Tibial nerve (tissue), 4 donors: ENCODE results near the gene AUNIP.

Experiments
- CTCF ChIP-seq, 5 experiments: fragments of 200-600 bp in 3 of 5; fragments of 450-650 bp in 2 of 5; sonication (generic) in 3 of 5; IDR thresholded peaks; one replicate each; pipeline ENCODE4 v1.5.1; 2016 to 2019; ENCODE audit warnings: antibody characterized with exemption in 5 of 5, mild to moderate bottlenecking in 3 of 5, moderate library complexity in 2 of 5
- EP300 ChIP-seq, 2 donors: sonication (generic); formaldehyde crosslinking; IDR thresholded peaks; one replicate each; pipeline ENCODE4 v1.6.1; 2017; ENCODE audit warnings: antibody characterized with exemption in 2 of 2, mild to moderate bottlenecking in 1 of 2
- POLR2A ChIP-seq, 2 donors: fragments of 450-650 bp; IDR thresholded peaks; one replicate each; pipeline ENCODE4 v1.6.1; 2017; ENCODE audit warnings: antibody characterized with exemption in 2 of 2, mild to moderate bottlenecking in 2 of 2, moderate library complexity in 2 of 2

DNA sequence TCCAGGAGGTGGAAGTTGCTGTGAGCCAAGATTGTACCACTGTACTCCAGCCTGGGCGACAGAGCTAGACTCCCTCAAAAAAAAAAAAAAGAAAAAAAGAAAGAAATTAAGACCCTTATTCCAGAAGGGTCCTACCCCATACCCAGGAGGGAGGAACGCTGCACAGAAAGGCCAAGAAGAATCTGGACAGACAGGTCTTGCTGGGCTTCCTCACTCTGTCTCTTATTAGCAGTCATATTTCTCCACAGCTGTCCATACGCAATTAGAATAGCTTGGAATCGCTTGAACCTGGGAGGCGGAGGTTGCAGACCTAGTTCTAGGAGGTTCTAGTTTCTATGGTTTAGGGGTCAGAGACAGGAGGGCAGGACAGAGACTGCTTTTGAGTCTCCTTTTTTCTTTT, 19.4 kb upstream of the AUNIP start:
- TF ChIP-seq CTCF (IDR thresholded peaks at IDR 0.05) (no peak), POLR2A (IDR thresholded peaks at IDR 0.05) (no peak), EP300 (IDR thresholded peaks at IDR 0.05) (no peak)
